Skeletal muscle tissue (tissue), 4 donors: ENCODE measurements around the gene ADPRHL1. TPM values are rescaled to one million over a fixed set of nuclear protein-coding genes. Genes with fewer than 3 reads are reported as not detected.
A peak's percentile ranks its signal among the peaks of the same experiment; 100 is the strongest.

Experiments used
- H3K27ac ChIP-seq: one replicate; pipeline ENCODE4 v1.7.0; 2013; ENCODE audit warnings: mild to moderate bottlenecking, low read depth, low read length, inconsistent platforms
- H3K27me3 ChIP-seq, 3 donors: one replicate each; pipeline ENCODE4 v1.7.0; 2013; ENCODE audit warnings: low read length in 3 of 3; ENCODE audit not compliant: control insufficient read depth in 3 of 3, insufficient read depth in 3 of 3
- H3K36me3 ChIP-seq, 3 donors: one replicate each; pipeline ENCODE4 v1.7.0; 2013; ENCODE audit warnings: low read length in 3 of 3; ENCODE audit not compliant: control insufficient read depth in 3 of 3, insufficient read depth in 3 of 3
- H3K4me1 ChIP-seq, 3 donors: one replicate each; pipeline ENCODE4 v1.7.0; 2013; ENCODE audit warnings: low read length in 3 of 3, mild to moderate bottlenecking in 3 of 3; ENCODE audit not compliant: control insufficient read depth in 3 of 3, insufficient read depth in 3 of 3
- H3K4me3 ChIP-seq, 3 donors: one replicate each; pipeline ENCODE4 v1.7.0; 2013; ENCODE audit warnings: low read length in 3 of 3
- H3K9ac ChIP-seq, 3 donors: one replicate each; pipeline ENCODE4 v1.7.0; 2013; ENCODE audit warnings: low read length in 3 of 3, mild to moderate bottlenecking in 3 of 3, moderate library complexity in 2 of 3, low read depth in 1 of 3
- H3K9me3 ChIP-seq, 3 donors: one replicate each; pipeline ENCODE4 v1.7.0; 2013; ENCODE audit warnings: low read length in 3 of 3; ENCODE audit not compliant: control insufficient read depth in 3 of 3
- total RNA-seq: library from RNA; depleted of rRNA; stranded (reverse); fragments of >200 nt; gene quantifications from one replicate; pipeline ENCODE4 v1.2.3, GENCODE V29; 2014
- donor health status: Osteomylitis.

Gene ADPRHL1
- total RNA-seq, 1 donor from 2014 or later = 124 TPM

- Histone ChIP-seq H3K27ac (peak overlapping the region; percentile 83), H3K4me1 (peaks cover 45 to 71% (median 61%) of the 10 kb centered on the region in 3 donors), H3K9ac (peak overlapping the region; percentile 72 to 95 (median 87)), H3K9me3 (no peaks in the 10 kb centered on the region), H3K4me3 (peak overlapping the region; percentile 80 to 88 (median 81)), H3K27me3 (no peaks in the 10 kb centered on the region), H3K36me3 (peaks cover 7 to 10% (median 8%) of the 10 kb centered on the region in 3 donors)
Measured at GRCh38 chr13:113491418-113491883, 38.2 kb upstream of the ADPRHL1 start.

GRCh38 chr13:113490496-113491417 lies 37.5 kb upstream of the ADPRHL1 start, which contains the start of gene DCUN1D2:
Gene DCUN1D2 (minus strand): TSS chr13:113490711. CDS start chr13:113490669, 42 bp downstream.
- peak within 1 kb of the TSS; percentile 80 to 88 (median 81) for H3K4me3 ChIP-seq
- H3K27me3 ChIP-seq = no peaks in the 10 kb centered on the region
- H3K27ac ChIP-seq = peak within 1 kb of the TSS; percentile 83
- H3K4me1 ChIP-seq = peaks cover 50 to 75% (median 67%) of the 10 kb centered on the region in 3 donors
- H3K9ac ChIP-seq = peak within 1 kb of the TSS; percentile 77 to 95 (median 87)
- peaks cover 4 to 7% (median 4%) of the 10 kb centered on the region in 3 donors for H3K36me3 ChIP-seq
- H3K9me3 ChIP-seq = no peaks in the 10 kb centered on the region

- Histone ChIP-seq H3K36me3 (no peaks in the 10 kb centered on the region), H3K4me3 (peak overlapping the region; percentile 79 to 88 (median 81)), H3K9ac (peak overlapping the region; percentile 77 to 87 (median 77)), H3K27ac (peak overlapping the region; percentile 78), H3K4me1 (peaks cover 56 to 76% (median 71%) of the 10 kb centered on the region in 3 donors), H3K9me3 (no peaks in the 10 kb centered on the region), H3K27me3 (no peaks in the 10 kb centered on the region)
Measured at GRCh38 chr13:113489549-113490495, 36.5 kb upstream of the ADPRHL1 start.

GRCh38 chr13:113489171-113489548 lies 35.9 kb upstream of the ADPRHL1 start:
- H3K9me3 ChIP-seq = no peaks in the 10 kb centered on the region
- peak overlapping the region; percentile 77 to 87 (median 77) for H3K9ac ChIP-seq
- peak overlapping the region; percentile 79 to 88 (median 81) for H3K4me3 ChIP-seq

GRCh38 chr13:113488283-113488682 lies 35.0 kb upstream of the ADPRHL1 start:
- Histone ChIP-seq H3K27me3 (no peaks in the 10 kb centered on the region), H3K36me3 (peaks cover 0 to 5% (median 0%) of the 10 kb centered on the region in 3 donors), H3K4me1 (peaks cover 58 to 73% (median 70%) of the 10 kb centered on the region in 3 donors), H3K9ac (peak overlapping the region in 2 of 3 donors; percentile 9 to 33), H3K9me3 (no peaks in the 10 kb centered on the region), H3K4me3 (no peak overlapping the region), H3K27ac (peak overlapping the region; percentile 2)

More at GRCh38 chr13:113489171-113489548, 35.9 kb upstream of the ADPRHL1 start:
- Histone ChIP-seq H3K4me1 (peaks cover 59 to 74% (median 70%) of the 10 kb centered on the region in 3 donors), H3K36me3 (no peaks in the 10 kb centered on the region), H3K27me3 (no peaks in the 10 kb centered on the region), H3K27ac (no peak overlapping the region)

DNA sequence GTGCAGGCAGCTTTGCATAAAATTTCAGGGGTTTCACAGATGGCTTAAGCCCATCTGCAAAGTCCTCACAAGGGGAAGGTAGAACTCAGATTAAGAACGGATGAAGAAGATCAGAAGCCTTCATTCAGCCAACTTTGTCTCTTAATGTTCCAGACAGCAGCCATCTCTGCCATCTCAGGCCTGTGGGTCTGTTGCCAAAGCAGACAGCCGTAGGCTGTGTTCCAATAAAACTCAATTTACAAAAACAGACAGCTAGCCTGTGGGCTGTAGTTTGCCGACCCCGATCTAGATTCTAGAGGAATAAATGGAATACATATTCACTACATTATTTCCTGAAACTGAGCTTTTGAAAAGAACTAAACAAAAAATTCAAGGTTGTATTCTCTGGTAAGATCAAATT lies 33.4 kb upstream of the ADPRHL1 start:
- Histone ChIP-seq H3K27ac (peak overlapping the region; percentile 45), H3K4me3 (no peak overlapping the region), H3K36me3 (peaks cover 0 to 5% (median 0%) of the 10 kb centered on the region in 3 donors), H3K27me3 (no peaks in the 10 kb centered on the region), H3K4me1 (peaks cover 52 to 64% (median 60%) of the 10 kb centered on the region in 3 donors), H3K9ac (no peak overlapping the region), H3K9me3 (no peaks in the 10 kb centered on the region)

DNA sequence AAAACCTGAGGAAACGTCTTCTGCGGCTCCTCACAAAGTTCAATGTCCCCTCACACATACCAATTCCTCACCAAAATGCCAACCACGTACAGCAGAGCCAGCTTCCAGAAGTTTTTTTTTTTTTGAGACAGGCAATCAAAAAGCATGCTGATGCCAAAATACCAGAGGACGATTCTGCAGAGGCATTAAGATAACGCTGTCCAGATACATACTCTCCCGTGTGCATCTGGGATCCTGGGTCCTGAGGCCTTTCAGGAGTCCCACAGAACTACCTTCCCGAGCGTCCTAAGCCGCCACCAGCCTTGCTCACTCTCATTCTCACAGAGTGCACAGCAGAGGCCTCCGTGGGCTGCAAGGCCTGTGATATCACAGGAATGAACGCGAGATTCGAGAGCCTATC lies 32.3 kb upstream of the ADPRHL1 start:
- H3K36me3 ChIP-seq = peaks cover 0 to 5% (median 0%) of the 10 kb centered on the region in 3 donors
- H3K4me1 ChIP-seq = peaks cover 50 to 61% (median 56%) of the 10 kb centered on the region in 3 donors
- H3K27ac ChIP-seq = peak overlapping the region; percentile 32
- H3K4me3 ChIP-seq = peak overlapping the region in 2 of 3 donors; percentile 14 to 15
- no peaks in the 10 kb centered on the region for H3K27me3 ChIP-seq
- no peaks in the 10 kb centered on the region for H3K9me3 ChIP-seq
- no peak overlapping the region for H3K9ac ChIP-seq

GRCh38 chr13:113483504-113484293 lies 30.4 kb upstream of the ADPRHL1 start:
- H3K4me3 ChIP-seq = peak overlapping the region in 1 of 3 donors; percentile 10
- no peaks in the 10 kb centered on the region for H3K9me3 ChIP-seq
- H3K4me1 ChIP-seq = peaks cover 38 to 48% (median 43%) of the 10 kb centered on the region in 3 donors
- H3K9ac ChIP-seq = peak overlapping the region in 1 of 3 donors; percentile 16
- H3K27me3 ChIP-seq = no peaks in the 10 kb centered on the region
- peak overlapping the region; percentile 9 for H3K27ac ChIP-seq
- peaks cover 0 to 13% (median 10%) of the 10 kb centered on the region in 3 donors for H3K36me3 ChIP-seq
